ENCODE measurements around the gene PRR16.

DNA sequence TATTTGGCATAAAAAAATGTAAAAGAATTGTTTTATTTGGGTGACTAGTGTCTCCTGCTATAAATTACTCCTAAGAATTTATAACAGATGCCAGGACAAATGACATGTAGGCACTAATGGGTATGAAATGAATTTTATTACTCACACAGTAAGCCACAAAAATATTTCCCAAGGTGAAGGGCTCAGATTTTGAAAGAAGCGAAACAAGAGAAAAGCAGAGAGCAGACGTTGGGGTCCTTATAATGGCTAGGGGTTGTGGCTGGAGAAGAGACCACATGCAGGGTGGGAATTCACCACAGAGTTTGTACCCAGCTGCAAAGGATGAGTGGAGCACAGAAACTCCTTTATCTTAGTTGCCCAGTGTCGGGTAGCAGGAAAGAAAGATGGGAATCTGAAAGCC lies 45.0 kb upstream of the PRR16 start:
- TF ChIP-seq TAF1 (IDR thresholded peaks at IDR 0.05; ENCODE audit: borderline replicate concordance, insufficient read depth, low read length), result no peak
- TF ChIP-seq SIN3A (IDR thresholded peaks at IDR 0.05; ENCODE audit: borderline replicate concordance, insufficient read depth, low read length), result no peak
